ENCODE measurements around the gene PLPP3. TPM values are rescaled to one million over a fixed set of nuclear protein-coding genes. Genes with fewer than 3 reads are reported as not detected.
"Not testable (repeated sequence)": the region's sequence is repeated elsewhere in the genome, so short reads cannot be mapped to it uniquely, and the experiment has no call there.

PLPP3 gene
- total RNA-seq, 4 donors from 2014 or later, result 29.0 to 80.0 (median 39.4) TPM

- not testable (repeated sequence) for H3K4me3 ChIP-seq; H3K27ac ChIP-seq; H3K36me3 ChIP-seq; DNase-seq (ENCODE audit: low spot score in 2 of 2); H3K9me3 ChIP-seq; H3K27me3 ChIP-seq; H3K4me1 ChIP-seq
- 91% methylated on average over 5 of the region's 5 CpGs for WGBS
Measured at GRCh38 chr1:56595397-56596191, 16.2 kb upstream of the PLPP3 start.

GRCh38 chr1:56591909-56592308 lies 12.5 kb upstream of the PLPP3 start:
- Histone ChIP-seq H3K4me3 (no peak overlapping the region), H3K27me3 (no peaks in the 10 kb centered on the region), H3K27ac (no peak overlapping the region), H3K36me3 (no peaks in the 10 kb centered on the region), H3K4me1 (no peaks in the 10 kb centered on the region), H3K9me3 (no peaks in the 10 kb centered on the region)
- no peak for DNase-seq (ENCODE audit: low spot score in 2 of 2)
- TF ChIP-seq CTCF (IDR thresholded peaks at IDR 0.05) (no peak), POLR2AphosphoS5 (IDR thresholded peaks at IDR 0.05) (no peak), POLR2A (IDR thresholded peaks at IDR 0.05) (no peak), EP300 (IDR thresholded peaks at IDR 0.05) (no peak)
- 64% methylated on average over 3 of the region's 3 CpGs for WGBS

- Histone ChIP-seq H3K36me3 (no peaks in the 10 kb centered on the region), H3K27me3 (no peaks in the 10 kb centered on the region), H3K27ac (no peak overlapping the region), H3K4me1 (no peaks in the 10 kb centered on the region), H3K9me3 (no peaks in the 10 kb centered on the region), H3K4me3 (no peak overlapping the region)
- WGBS, result 76% methylated on average over 3 of the region's 3 CpGs
- TF ChIP-seq EP300 (IDR thresholded peaks at IDR 0.05) (no peak), POLR2A (IDR thresholded peaks at IDR 0.05) (no peak), POLR2AphosphoS5 (IDR thresholded peaks at IDR 0.05) (no peak), CTCF (IDR thresholded peaks at IDR 0.05) (no peak)
- DNase-seq (ENCODE audit: low spot score in 2 of 2), result no peak
Measured at GRCh38 chr1:56590520-56591011, 11.2 kb upstream of the PLPP3 start.

- no peaks in the 10 kb centered on the region for H3K36me3 ChIP-seq
- 90% methylated on average over 2 of the region's 2 CpGs for WGBS
- no peak overlapping the region for H3K27ac ChIP-seq
- no peak for DNase-seq (ENCODE audit: low spot score in 2 of 2)
- H3K4me1 ChIP-seq, result no peaks in the 10 kb centered on the region
- no peaks in the 10 kb centered on the region for H3K9me3 ChIP-seq
- no peaks in the 10 kb centered on the region for H3K27me3 ChIP-seq
- H3K4me3 ChIP-seq, result no peak overlapping the region
- TF ChIP-seq EP300 (IDR thresholded peaks at IDR 0.05) (no peak), POLR2A (IDR thresholded peaks at IDR 0.05) (no peak), POLR2AphosphoS5 (IDR thresholded peaks at IDR 0.05) (no peak), CTCF (IDR thresholded peaks at IDR 0.05) (no peak)
Measured at GRCh38 chr1:56589369-56589768, 10.0 kb upstream of the PLPP3 start.

GRCh38 chr1:56586502-56586901 lies 7.1 kb upstream of the PLPP3 start:
- H3K27ac ChIP-seq, result no peak overlapping the region
- no peaks in the 10 kb centered on the region for H3K27me3 ChIP-seq
- TF ChIP-seq CTCF (IDR thresholded peaks at IDR 0.05) (no peak), POLR2A (IDR thresholded peaks at IDR 0.05) (no peak), EP300 (IDR thresholded peaks at IDR 0.05) (no peak), POLR2AphosphoS5 (IDR thresholded peaks at IDR 0.05) (no peak)
- 80% methylated on average over 5 of the region's 5 CpGs for WGBS
- no peaks in the 10 kb centered on the region for H3K9me3 ChIP-seq
- H3K36me3 ChIP-seq, result no peaks in the 10 kb centered on the region
- DNase-seq (ENCODE audit: low spot score in 2 of 2), result no peak
- H3K4me1 ChIP-seq, result no peaks in the 10 kb centered on the region
- H3K4me3 ChIP-seq, result no peak overlapping the region

All from suprapubic skin (tissue), 4 donors.